IMR-90 (cell line): ENCODE measurements around the gene CFAP45. TPM values are rescaled to one million over a fixed set of nuclear protein-coding genes. Genes with fewer than 3 reads are reported as not detected.

ENCODE experiments used
- ATAC-seq: fragments of 200-7000 bp; cut with Tn5 transposase; 2 replicates; pipeline ENCODE4 v1.9.1; 2020; ENCODE audit warnings: low read depth, mild to moderate bottlenecking, moderate library complexity
- BruUV-seq: library from RNA; stranded (reverse); fragments of 400-500 nt; replicated peaks from 2 replicates; lab custom pipeline; 2021; lab: Mats Ljungman, UMichigan
- CTCF ChIA-PET: fragments of 300-600 bp; formaldehyde crosslinking; extraction: SDS; loops from one replicate; lab custom pipeline; 2021; ENCODE audit warnings: antibody characterized with exemption; lab: Yijun Ruan, JAX
- POLR2A ChIA-PET: fragments of 300-600 bp; sonication (Branson Sonifier 250); formaldehyde crosslinking; loops from one replicate; lab custom pipeline; 2022; ENCODE audit warnings: antibody characterized with exemption; ENCODE audit not compliant: unreplicated experiment; lab: Charles Lee
- DNase-seq: peaks from one replicate; pipeline ENCODE4 v3.0.0; 2013
- H2AFZ ChIP-seq: replicated peaks from 2 replicates; pipeline ENCODE3; 2013; ENCODE audit warnings: low read length, mild to moderate bottlenecking; ENCODE audit not compliant: poor library complexity
- H2AK5ac ChIP-seq: 2 replicates; pipeline ENCODE4 v1.6.1; 2013; ENCODE audit warnings: low read depth, low read length, inconsistent platforms
- H2AK9ac ChIP-seq: replicated peaks from 2 replicates; pipeline ENCODE3; 2013; ENCODE audit warnings: mild to moderate bottlenecking, low read depth, low read length, moderate library complexity; ENCODE audit not compliant: poor library complexity
- H2BK120ac ChIP-seq: 2 replicates; pipeline ENCODE4 v1.6.1; 2013; ENCODE audit warnings: low read depth, low read length, inconsistent platforms
- H2BK15ac ChIP-seq: 3 replicates; pipeline ENCODE4 v1.6.1; 2013; ENCODE audit warnings: low read depth, low read length, inconsistent platforms
- H2BK20ac ChIP-seq: 2 replicates; pipeline ENCODE4 v1.6.1; 2013; ENCODE audit warnings: low read depth, mild to moderate bottlenecking, inconsistent platforms, low read length, moderate library complexity
- H2BK5ac ChIP-seq: 2 replicates; pipeline ENCODE4 v1.6.1; 2013; ENCODE audit warnings: mild to moderate bottlenecking, low read depth, low read length, inconsistent platforms; ENCODE audit not compliant: poor library complexity, severe bottlenecking
- H3K14ac ChIP-seq: replicated peaks from 2 replicates; pipeline ENCODE4 v1.6.1; 2013; ENCODE audit warnings: low read depth, low read length, inconsistent platforms
- H3K18ac ChIP-seq: 2 replicates; pipeline ENCODE4 v1.6.1; 2013; ENCODE audit warnings: low read depth, low read length, control low read depth
- H3K23ac ChIP-seq: 2 replicates; pipeline ENCODE4 v1.6.1; 2013; ENCODE audit warnings: low read depth, low read length, inconsistent platforms
- H3K27ac ChIP-seq: 2 replicates; pipeline ENCODE4 v1.5.1; 2013; ENCODE audit warnings: mild to moderate bottlenecking, control low read depth, low read length; ENCODE audit not compliant: insufficient read depth
- H3K27me3 ChIP-seq: 2 replicates; pipeline ENCODE4 v1.6.1; 2013; ENCODE audit warnings: low read length; ENCODE audit not compliant: control insufficient read depth, insufficient read depth
- H3K36me3 ChIP-seq: 2 replicates; pipeline ENCODE4 v1.6.1; 2013; ENCODE audit warnings: low read length, mixed read lengths; ENCODE audit not compliant: control insufficient read depth, insufficient read depth
- H3K4ac ChIP-seq: 2 replicates; pipeline ENCODE4 v1.6.1; 2013; ENCODE audit warnings: low read depth, low read length, inconsistent platforms
- H3K4me1 ChIP-seq: 2 replicates; pipeline ENCODE4 v1.6.1; 2013; ENCODE audit warnings: low read length, mixed read lengths; ENCODE audit not compliant: control insufficient read depth, insufficient read depth
- H3K4me2 ChIP-seq: 2 replicates; pipeline ENCODE4 v1.6.1; 2013; ENCODE audit warnings: low read depth, mild to moderate bottlenecking, control low read depth, low read length, moderate library complexity
- H3K4me3 ChIP-seq: 2 replicates; pipeline ENCODE4 v1.5.1; 2013; ENCODE audit warnings: low read depth, mild to moderate bottlenecking, control low read depth, low read length, moderate library complexity; ENCODE audit not compliant: insufficient read depth
- H3K56ac ChIP-seq: 2 replicates; pipeline ENCODE4 v1.6.1; 2013; ENCODE audit warnings: low read length, inconsistent platforms; ENCODE audit not compliant: insufficient read depth; ENCODE audit errors: extremely low read depth
- H3K79me1 ChIP-seq, 2 experiments: 2 replicates each; pipeline ENCODE4 v1.6.1; 2013; ENCODE audit warnings: low read length in 2 of 2, inconsistent platforms in 1 of 2, low read depth in 1 of 2
- H3K9ac ChIP-seq: 2 replicates; pipeline ENCODE4 v1.6.1; 2013; ENCODE audit warnings: low read depth, low read length, control low read depth
- H3K9me1 ChIP-seq: 2 replicates; pipeline ENCODE4 v1.6.1; 2013; ENCODE audit warnings: low read length, inconsistent platforms; ENCODE audit not compliant: insufficient read depth
- H3K9me3 ChIP-seq: 2 replicates; pipeline ENCODE4 v1.6.1; 2013; ENCODE audit warnings: low read length; ENCODE audit not compliant: control insufficient read depth, insufficient read depth
- H4K20me1 ChIP-seq: 2 replicates; pipeline ENCODE4 v1.6.1; 2013; ENCODE audit warnings: low read length, inconsistent platforms; ENCODE audit not compliant: insufficient read depth
- H4K5ac ChIP-seq: 2 replicates; pipeline ENCODE4 v1.6.1; 2013; ENCODE audit warnings: mild to moderate bottlenecking, low read depth, low read length, control low read depth
- H4K8ac ChIP-seq, 2 experiments: 2 replicates each; pipeline ENCODE4 v1.6.1; 2013; ENCODE audit warnings: low read depth in 2 of 2, low read length in 2 of 2, control low read depth in 1 of 2, inconsistent platforms in 1 of 2
- H4K91ac ChIP-seq: 2 replicates; pipeline ENCODE4 v1.6.1; 2013; ENCODE audit warnings: low read depth, low read length, inconsistent platforms; ENCODE audit not compliant: insufficient read depth
- POLR2A ChIP-seq: IDR thresholded peaks from 2 replicates; pipeline ENCODE4 v1.6.1; 2012; ENCODE audit warnings: mild to moderate bottlenecking, low read depth, low read length
- WGBS, 2 experiments: methylation state at CpG; one replicate each; pipeline versions ENCODE4 v1.1.5 to v1.1.7; 2013; ENCODE audit warnings: missing lambda C conversion rate in 2 of 2; ENCODE audit not compliant: insufficient read length in 1 of 2; ENCODE audit errors: extremely low coverage in 2 of 2; 5-methylcytosine and 5-hydroxymethylcytosine counted together
- dilution Hi-C: fragments of 300-500 bp; cut with HindIII; formaldehyde crosslinking; loops from one replicate; pipeline ENCODE4 v1.14.3; 2018; ENCODE audit warnings: low sequenced_read_pairs; ENCODE audit not compliant: unreplicated experiment
- in situ Hi-C: fragments of 300-500 bp; cut with MboI; formaldehyde crosslinking; loops from 3 replicates; pipeline ENCODE4 v1.14.3; 2019; ENCODE audit warnings: low sequenced_read_pairs, inconsistent platforms, mixed read lengths
- intact Hi-C: fragments of 100-400 bp; cut with micrococcal nuclease; formaldehyde crosslinking; loops from 2 replicates; pipeline ENCODE4 v1.10.0; 2022
- polyA plus RNA-seq, 3 experiments: library from polyadenylated mRNA; depleted of rRNA; stranded (reverse); fragments of >200 nt; gene quantifications; 2 replicates each; pipeline ENCODE4 v1.2.3, GENCODE V29; 2012; ENCODE audit warnings: low replicate concordance in 1 of 3
- total RNA-seq: library from RNA; depleted of rRNA; stranded (reverse); fragments of >200 nt; gene quantifications from 2 replicates; pipeline ENCODE4 v1.2.3, GENCODE V29; 2012

The CFAP45 gene
- total and polyA plus RNA-seq, 2 of the 4 experiments (the other 2 are of a cell fraction) = 0.51 to 0.72 TPM

DNA sequence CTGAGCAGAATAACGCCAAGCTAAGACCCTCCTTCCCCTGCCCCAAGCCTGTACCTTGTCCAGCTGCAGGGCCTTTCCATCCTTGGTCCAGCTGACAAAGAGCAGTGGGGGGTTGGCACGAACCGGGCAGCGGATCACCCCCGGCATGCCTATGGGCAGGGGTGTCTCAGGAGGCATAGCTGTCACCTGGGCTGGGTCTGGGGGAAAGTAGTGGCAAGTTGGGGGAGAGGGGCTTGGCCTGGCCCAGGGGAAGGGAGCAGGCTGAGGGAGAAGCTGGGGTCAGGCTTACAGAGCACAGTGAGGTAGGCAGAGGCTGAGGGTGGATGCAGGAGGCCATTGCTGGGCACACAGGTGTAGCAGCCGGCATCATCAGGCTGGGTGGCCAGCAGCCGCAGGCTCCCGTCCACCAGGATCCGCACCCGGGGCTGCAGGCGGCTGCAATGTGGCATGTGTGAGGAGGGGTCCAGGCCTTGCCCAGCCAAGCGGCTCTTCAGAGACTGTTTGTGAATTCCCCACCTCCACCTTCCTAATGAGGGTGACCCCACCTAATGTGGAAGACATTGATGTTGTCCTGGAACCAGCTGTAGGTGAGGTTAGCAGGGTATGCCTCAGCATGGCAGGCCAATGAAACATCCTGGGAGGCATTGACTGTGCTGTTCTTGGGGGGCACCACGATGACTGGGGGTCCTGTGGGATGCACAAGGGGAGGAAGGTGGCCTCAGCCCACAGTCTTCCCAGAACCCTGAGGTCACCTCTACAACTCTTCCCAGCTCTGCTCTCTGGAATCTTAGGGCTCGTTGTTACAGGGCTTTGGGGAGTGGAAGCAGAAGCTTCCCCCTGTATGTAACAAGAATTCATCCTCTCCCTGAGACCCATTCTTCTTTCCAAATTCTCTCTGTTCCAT lies 34.4 kb upstream of the CFAP45 start:
- Histone ChIP-seq H3K4ac (no peak overlapping the region), H3K18ac (no peak overlapping the region), H3K23ac (no peak overlapping the region), H3K9ac (no peak overlapping the region), H3K79me1 (no peaks in the 10 kb centered on the region), H4K5ac (no peak overlapping the region), H3K27me3 (peaks cover 24% of the 10 kb centered on the region; the same call in 1 of the 2 replicates), H2BK5ac (no peak overlapping the region), H2AK5ac (no peak overlapping the region), H4K20me1 (no peaks in the 10 kb centered on the region), H3K9me1 (no peaks in the 10 kb centered on the region), H2BK15ac (no peak overlapping the region), H2AK9ac (no peak overlapping the region), H2BK120ac (no peak overlapping the region), H4K91ac (no peak overlapping the region), H3K4me2 (no peak overlapping the region), H4K8ac (no peak overlapping the region), H2BK20ac (no peak overlapping the region), H2AFZ (peak overlapping the region; percentile 33), H3K27ac (no peak overlapping the region), H3K9me3 (no peaks in the 10 kb centered on the region), H3K56ac (no peak overlapping the region), H3K14ac (no peak overlapping the region), H3K4me3 (no peak overlapping the region), H3K36me3 (no peaks in the 10 kb centered on the region), H3K4me1 (no peaks in the 10 kb centered on the region)
- TF ChIP-seq POLR2A = no peak
- ChIA-PET POLR2A (no interaction called here), CTCF (interaction anchor here (0.6 to 2.7 kb wide), 2 partner anchors 73 to 118 kb away, joined by 4 to 15 read pairs; no protein-coding TSS in a partner anchor)
- in situ Hi-C loops = loop anchor here (5.0 to 10.0 kb wide), 2 partner anchors 73 to 440 kb away; no protein-coding TSS in a partner anchor
- ATAC-seq (no peak), DNase-seq (no peak)
- no TSS peak for BruUV-seq
- dilution Hi-C loops = no loop called here
- intact Hi-C loops = no loop called here
- WGBS, 2 experiments = no CpG with 5 or more reads among the region's 14 CpGs
